Measurements from ENCODE around the gene SLC25A21. TPM values are rescaled to one million over a fixed set of nuclear protein-coding genes. Genes with fewer than 3 reads are reported as not detected.

The SLC25A21 gene
- total and polyA plus RNA-seq, 2 of the 13 experiments (the other 11 are each of a cell fraction or from before 2014, with no cell fraction given), result 1.9 to 2.9 TPM

DNA sequence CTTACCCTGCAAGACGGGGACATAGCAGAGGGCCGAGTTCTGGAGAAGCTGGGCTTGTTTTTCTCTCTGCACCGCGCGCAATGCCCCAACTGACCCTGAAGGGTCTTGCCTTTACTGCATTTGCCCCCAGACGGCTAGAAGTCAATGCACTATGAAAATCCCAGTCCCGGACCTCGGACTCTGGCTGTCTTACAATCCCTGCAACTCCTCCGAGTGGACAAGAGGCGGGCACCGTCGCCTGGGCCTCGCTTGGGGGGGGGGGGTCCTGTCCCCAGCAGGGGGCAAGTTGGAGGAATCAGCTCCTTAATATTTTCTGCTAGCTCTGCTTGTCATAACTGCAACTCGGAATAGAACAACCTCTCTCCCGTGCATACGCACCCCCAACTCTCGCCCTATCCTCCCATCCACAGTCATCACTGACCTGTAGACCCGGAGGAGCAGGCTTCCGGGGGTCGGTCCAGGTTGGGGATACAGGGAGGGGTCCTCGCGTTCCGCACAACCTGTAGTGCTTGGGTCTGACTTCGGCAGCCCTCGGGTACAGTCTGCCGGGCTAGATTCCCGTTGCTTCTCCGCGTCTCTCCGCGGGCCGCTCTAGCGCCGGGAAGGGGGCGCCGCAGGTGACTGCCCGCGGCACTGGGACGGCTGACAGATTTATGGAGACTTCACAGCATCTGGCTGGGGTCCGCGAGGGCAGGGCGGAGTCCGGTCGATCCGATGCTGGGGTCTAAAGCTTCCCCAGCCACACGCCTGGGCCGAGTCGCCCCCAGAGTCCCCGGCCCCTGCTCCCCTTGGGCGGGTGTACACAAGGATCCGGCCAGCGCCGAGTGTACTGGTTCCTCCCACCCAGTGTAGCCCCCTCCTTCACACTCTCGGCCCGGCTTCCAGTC is 514.0 kb downstream of the SLC25A21 start (continued):
- TF ChIP-seq, protein P1, sequence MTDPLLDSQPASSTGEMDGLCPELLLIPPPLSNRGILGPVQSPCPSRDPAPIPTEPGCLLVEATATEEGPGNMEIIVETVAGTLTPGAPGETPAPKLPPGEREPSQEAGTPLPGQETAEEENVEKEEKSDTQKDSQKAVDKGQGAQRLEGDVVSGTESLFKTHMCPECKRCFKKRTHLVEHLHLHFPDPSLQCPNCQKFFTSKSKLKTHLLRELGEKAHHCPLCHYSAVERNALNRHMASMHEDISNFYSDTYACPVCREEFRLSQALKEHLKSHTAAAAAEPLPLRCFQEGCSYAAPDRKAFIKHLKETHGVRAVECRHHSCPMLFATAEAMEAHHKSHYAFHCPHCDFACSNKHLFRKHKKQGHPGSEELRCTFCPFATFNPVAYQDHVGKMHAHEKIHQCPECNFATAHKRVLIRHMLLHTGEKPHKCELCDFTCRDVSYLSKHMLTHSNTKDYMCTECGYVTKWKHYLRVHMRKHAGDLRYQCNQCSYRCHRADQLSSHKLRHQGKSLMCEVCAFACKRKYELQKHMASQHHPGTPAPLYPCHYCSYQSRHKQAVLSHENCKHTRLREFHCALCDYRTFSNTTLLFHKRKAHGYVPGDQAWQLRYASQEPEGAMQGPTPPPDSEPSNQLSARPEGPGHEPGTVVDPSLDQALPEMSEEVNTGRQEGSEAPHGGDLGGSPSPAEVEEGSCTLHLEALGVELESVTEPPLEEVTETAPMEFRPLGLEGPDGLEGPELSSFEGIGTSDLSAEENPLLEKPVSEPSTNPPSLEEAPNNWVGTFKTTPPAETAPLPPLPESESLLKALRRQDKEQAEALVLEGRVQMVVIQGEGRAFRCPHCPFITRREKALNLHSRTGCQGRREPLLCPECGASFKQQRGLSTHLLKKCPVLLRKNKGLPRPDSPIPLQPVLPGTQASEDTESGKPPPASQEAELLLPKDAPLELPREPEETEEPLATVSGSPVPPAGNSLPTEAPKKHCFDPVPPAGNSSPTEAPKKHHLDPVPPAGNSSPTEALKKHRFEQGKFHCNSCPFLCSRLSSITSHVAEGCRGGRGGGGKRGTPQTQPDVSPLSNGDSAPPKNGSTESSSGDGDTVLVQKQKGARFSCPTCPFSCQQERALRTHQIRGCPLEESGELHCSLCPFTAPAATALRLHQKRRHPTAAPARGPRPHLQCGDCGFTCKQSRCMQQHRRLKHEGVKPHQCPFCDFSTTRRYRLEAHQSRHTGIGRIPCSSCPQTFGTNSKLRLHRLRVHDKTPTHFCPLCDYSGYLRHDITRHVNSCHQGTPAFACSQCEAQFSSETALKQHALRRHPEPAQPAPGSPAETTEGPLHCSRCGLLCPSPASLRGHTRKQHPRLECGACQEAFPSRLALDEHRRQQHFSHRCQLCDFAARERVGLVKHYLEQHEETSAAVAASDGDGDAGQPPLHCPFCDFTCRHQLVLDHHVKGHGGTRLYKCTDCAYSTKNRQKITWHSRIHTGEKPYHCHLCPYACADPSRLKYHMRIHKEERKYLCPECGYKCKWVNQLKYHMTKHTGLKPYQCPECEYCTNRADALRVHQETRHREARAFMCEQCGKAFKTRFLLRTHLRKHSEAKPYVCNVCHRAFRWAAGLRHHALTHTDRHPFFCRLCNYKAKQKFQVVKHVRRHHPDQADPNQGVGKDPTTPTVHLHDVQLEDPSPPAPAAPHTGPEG (CRISPR knock-in tag; IDR thresholded peaks at IDR 0.05), result no peak
- TF ChIP-seq, protein P2, sequence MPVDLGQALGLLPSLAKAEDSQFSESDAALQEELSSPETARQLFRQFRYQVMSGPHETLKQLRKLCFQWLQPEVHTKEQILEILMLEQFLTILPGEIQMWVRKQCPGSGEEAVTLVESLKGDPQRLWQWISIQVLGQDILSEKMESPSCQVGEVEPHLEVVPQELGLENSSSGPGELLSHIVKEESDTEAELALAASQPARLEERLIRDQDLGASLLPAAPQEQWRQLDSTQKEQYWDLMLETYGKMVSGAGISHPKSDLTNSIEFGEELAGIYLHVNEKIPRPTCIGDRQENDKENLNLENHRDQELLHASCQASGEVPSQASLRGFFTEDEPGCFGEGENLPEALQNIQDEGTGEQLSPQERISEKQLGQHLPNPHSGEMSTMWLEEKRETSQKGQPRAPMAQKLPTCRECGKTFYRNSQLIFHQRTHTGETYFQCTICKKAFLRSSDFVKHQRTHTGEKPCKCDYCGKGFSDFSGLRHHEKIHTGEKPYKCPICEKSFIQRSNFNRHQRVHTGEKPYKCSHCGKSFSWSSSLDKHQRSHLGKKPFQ (CRISPR knock-in tag; IDR thresholded peaks at IDR 0.05; ENCODE audit: insufficient replicate concordance), result no peak
- no peak for TF ChIP-seq ZBTB21 (CRISPR knock-in tag; IDR thresholded peaks at IDR 0.05)
- peak; percentile 35; the same call in 1 of the 2 replicates for TF ChIP-seq ZNF768 (CRISPR knock-in tag; IDR thresholded peaks at IDR 0.05)
- no peak for TF ChIP-seq THAP11 (CRISPR knock-in tag; IDR thresholded peaks at IDR 0.05)
- no peak for TF ChIP-seq NBN (conservative IDR thresholded peaks at IDR 0.05)
- TF ChIP-seq, protein P3, sequence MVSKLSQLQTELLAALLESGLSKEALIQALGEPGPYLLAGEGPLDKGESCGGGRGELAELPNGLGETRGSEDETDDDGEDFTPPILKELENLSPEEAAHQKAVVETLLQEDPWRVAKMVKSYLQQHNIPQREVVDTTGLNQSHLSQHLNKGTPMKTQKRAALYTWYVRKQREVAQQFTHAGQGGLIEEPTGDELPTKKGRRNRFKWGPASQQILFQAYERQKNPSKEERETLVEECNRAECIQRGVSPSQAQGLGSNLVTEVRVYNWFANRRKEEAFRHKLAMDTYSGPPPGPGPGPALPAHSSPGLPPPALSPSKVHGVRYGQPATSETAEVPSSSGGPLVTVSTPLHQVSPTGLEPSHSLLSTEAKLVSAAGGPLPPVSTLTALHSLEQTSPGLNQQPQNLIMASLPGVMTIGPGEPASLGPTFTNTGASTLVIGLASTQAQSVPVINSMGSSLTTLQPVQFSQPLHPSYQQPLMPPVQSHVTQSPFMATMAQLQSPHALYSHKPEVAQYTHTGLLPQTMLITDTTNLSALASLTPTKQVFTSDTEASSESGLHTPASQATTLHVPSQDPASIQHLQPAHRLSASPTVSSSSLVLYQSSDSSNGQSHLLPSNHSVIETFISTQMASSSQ (IDR thresholded peaks at IDR 0.05; ENCODE audit: low read depth), result no peak
- TF ChIP-seq, protein P3 (CRISPR knock-in tag; IDR thresholded peaks at IDR 0.05; ENCODE audit: borderline replicate concordance), result no peak
- TF ChIP-seq, protein P4, sequence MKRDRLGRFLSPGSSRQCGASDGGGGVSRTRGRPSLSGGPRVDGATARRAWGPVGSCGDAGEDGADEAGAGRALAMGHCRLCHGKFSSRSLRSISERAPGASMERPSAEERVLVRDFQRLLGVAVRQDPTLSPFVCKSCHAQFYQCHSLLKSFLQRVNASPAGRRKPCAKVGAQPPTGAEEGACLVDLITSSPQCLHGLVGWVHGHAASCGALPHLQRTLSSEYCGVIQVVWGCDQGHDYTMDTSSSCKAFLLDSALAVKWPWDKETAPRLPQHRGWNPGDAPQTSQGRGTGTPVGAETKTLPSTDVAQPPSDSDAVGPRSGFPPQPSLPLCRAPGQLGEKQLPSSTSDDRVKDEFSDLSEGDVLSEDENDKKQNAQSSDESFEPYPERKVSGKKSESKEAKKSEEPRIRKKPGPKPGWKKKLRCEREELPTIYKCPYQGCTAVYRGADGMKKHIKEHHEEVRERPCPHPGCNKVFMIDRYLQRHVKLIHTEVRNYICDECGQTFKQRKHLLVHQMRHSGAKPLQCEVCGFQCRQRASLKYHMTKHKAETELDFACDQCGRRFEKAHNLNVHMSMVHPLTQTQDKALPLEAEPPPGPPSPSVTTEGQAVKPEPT (CRISPR knock-in tag; IDR thresholded peaks at IDR 0.05; ENCODE audit: low read depth), result no peak
- no peak for TF ChIP-seq PHF21A (CRISPR knock-in tag; IDR thresholded peaks at IDR 0.05)
- TF ChIP-seq PHF5A (CRISPR knock-in tag; IDR thresholded peaks at IDR 0.05; ENCODE audit: low read depth, unreplicated experiment), result no peak
- no peak for TF ChIP-seq ELF3 (CRISPR knock-in tag; IDR thresholded peaks at IDR 0.05)
- peak; percentile 13; the same call in 1 of the 2 replicates for TF ChIP-seq GABPB1 (CRISPR knock-in tag; IDR thresholded peaks at IDR 0.05)
